Measurements from ENCODE around the gene SLC7A9.
A peak's percentile ranks its signal among the peaks of the same experiment; 100 is the strongest.
"Not testable (repeated sequence)": the region's sequence is repeated elsewhere in the genome, so short reads cannot be mapped to it uniquely, and the experiment has no call there.

The SLC7A9 gene

GRCh38 chr19:32832825-32833224 lies 36.7 kb downstream of the SLC7A9 start:
- intact Hi-C loops (cut with DNase I); DNase-seq: not testable (repeated sequence)

- DNase-seq; intact Hi-C loops (cut with DNase I): not testable (repeated sequence)
Measured at GRCh38 chr19:32832094-32832493, 37.5 kb downstream of the SLC7A9 start.

GRCh38 chr19:32831611-32832010 lies 38.0 kb downstream of the SLC7A9 start:
- DNase-seq = no peak
- intact Hi-C loops (cut with DNase I) = no loop called here

GRCh38 chr19:32830231-32831014 lies 39.1 kb downstream of the SLC7A9 start:
- intact Hi-C loops (cut with DNase I) = no loop called here
- DNase-seq = peak in 1 of 42 donors; percentile 16

GRCh38 chr19:32829345-32829896 lies 40.1 kb downstream of the SLC7A9 start:
- DNase-seq = peak in 1 of 42 donors; percentile 28
- intact Hi-C loops (cut with DNase I) = no loop called here

GRCh38 chr19:32828643-32829344 lies 40.8 kb downstream of the SLC7A9 start:
- intact Hi-C loops (cut with DNase I) = no loop called here
- peak in 1 of 42 donors; percentile 18 for DNase-seq

GRCh38 chr19:32828139-32828538 lies 41.4 kb downstream of the SLC7A9 start:
- peak in 1 of 42 donors; percentile 19 for DNase-seq
- intact Hi-C loops (cut with DNase I) = no loop called here

GRCh38 chr19:32824916-32825608 lies 44.5 kb downstream of the SLC7A9 start:
- intact Hi-C loops (cut with DNase I) = no loop called here

GRCh38 chr19:32824191-32824751 lies 45.3 kb downstream of the SLC7A9 start:
- intact Hi-C loops (cut with DNase I) = no loop called here
- DNase-seq = no peak

More at GRCh38 chr19:32824916-32825608, 44.5 kb downstream of the SLC7A9 start:
- DNase-seq = peak in 1 of 42 donors; percentile 8

- DNase-seq = no peak
- intact Hi-C loops (cut with DNase I) = no loop called here
Measured at GRCh38 chr19:32823747-32824102, 45.8 kb downstream of the SLC7A9 start.

- intact Hi-C loops (cut with DNase I) = no loop called here
- DNase-seq = peak in 4 of 42 donors; percentile 15 to 52 (median 33)
Measured at GRCh38 chr19:32822916-32823746, 46.4 kb downstream of the SLC7A9 start.

GRCh38 chr19:32819419-32820400 lies 49.9 kb downstream of the SLC7A9 start:
- intact Hi-C loops (cut with DNase I) = no loop called here
- peak in 41 of 42 donors; percentile 4 to 83 (median 46) for DNase-seq

- no peak for DNase-seq
- intact Hi-C loops (cut with DNase I) = no loop called here
Measured at GRCh38 chr19:32818536-32818935, 51.0 kb downstream of the SLC7A9 start.

GRCh38 chr19:32817569-32818476 lies 51.7 kb downstream of the SLC7A9 start:
- DNase-seq = no peak
- intact Hi-C loops (cut with DNase I) = no loop called here

GRCh38 chr19:32816555-32817099 lies 52.9 kb downstream of the SLC7A9 start:
- intact Hi-C loops (cut with DNase I) = no loop called here

GRCh38 chr19:32814624-32815023 lies 54.9 kb downstream of the SLC7A9 start:
- no peak for DNase-seq

More at GRCh38 chr19:32816555-32817099, 52.9 kb downstream of the SLC7A9 start:
- DNase-seq = peak in 1 of 42 donors; percentile 8

More at GRCh38 chr19:32814624-32815023, 54.9 kb downstream of the SLC7A9 start:
- intact Hi-C loops (cut with DNase I) = no loop called here
